ENCODE data around the gene RELL1.

RELL1 gene

DNA sequence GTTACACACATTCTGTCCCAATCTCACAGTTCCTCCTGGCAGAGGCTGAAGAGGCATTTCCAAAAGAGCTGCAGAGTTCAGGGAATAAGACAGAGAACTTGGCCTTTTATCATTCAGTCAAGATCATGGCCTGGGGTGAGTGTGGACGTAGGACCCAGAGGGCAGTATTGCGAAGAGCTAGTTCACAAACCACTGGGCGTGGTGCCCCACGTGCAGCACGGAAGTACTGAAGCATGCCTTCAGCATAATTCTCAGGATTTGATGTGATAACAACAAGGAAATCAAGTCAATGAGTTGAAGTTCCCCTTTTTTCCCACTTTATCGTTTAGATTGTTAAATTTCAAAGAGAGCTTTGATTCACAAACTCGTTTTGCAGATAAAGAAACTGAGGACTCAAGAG, 117.7 kb downstream of the RELL1 start:
- H3K9me3 ChIP-seq (ENCODE audit: control insufficient read depth, insufficient read depth, low read length), result no peaks in the 10 kb centered on the region
- no peak overlapping the region for H3K27ac ChIP-seq (ENCODE audit: low read depth, low read length)
- H3K79me2 ChIP-seq (ENCODE audit: control insufficient read depth, low read length), result no peaks in the 10 kb centered on the region
- no peak overlapping the region for H3K4me2 ChIP-seq (ENCODE audit: low read length)
- H3K4me1 ChIP-seq (ENCODE audit: control insufficient read depth, low read length), result no peaks in the 10 kb centered on the region
- no peaks in the 10 kb centered on the region for H4K20me1 ChIP-seq (ENCODE audit: control insufficient read depth, insufficient read depth, low read depth, low read length)
- no peak for TF ChIP-seq EZH2phosphoT487 (IDR thresholded peaks at IDR 0.05; ENCODE audit: borderline replicate concordance, low read length)
- TF ChIP-seq, protein P1, sequence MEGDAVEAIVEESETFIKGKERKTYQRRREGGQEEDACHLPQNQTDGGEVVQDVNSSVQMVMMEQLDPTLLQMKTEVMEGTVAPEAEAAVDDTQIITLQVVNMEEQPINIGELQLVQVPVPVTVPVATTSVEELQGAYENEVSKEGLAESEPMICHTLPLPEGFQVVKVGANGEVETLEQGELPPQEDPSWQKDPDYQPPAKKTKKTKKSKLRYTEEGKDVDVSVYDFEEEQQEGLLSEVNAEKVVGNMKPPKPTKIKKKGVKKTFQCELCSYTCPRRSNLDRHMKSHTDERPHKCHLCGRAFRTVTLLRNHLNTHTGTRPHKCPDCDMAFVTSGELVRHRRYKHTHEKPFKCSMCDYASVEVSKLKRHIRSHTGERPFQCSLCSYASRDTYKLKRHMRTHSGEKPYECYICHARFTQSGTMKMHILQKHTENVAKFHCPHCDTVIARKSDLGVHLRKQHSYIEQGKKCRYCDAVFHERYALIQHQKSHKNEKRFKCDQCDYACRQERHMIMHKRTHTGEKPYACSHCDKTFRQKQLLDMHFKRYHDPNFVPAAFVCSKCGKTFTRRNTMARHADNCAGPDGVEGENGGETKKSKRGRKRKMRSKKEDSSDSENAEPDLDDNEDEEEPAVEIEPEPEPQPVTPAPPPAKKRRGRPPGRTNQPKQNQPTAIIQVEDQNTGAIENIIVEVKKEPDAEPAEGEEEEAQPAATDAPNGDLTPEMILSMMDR (IDR thresholded peaks at IDR 0.05; ENCODE audit: low read depth, low read length, poor library complexity, severe bottlenecking), result no peak
- H3K36me3 ChIP-seq (ENCODE audit: control insufficient read depth, low read length), result no peaks in the 10 kb centered on the region
- H3K27me3 ChIP-seq (ENCODE audit: control insufficient read depth, low read length), result no peaks in the 10 kb centered on the region
- no peak overlapping the region for H3K4me3 ChIP-seq (ENCODE audit: low read length)
- H3F3A ChIP-seq (ENCODE audit: control insufficient read depth, insufficient read depth), result no peaks in the 10 kb centered on the region
- no peaks in the 10 kb centered on the region for H3K9me2 ChIP-seq (replicated peaks; ENCODE audit: control insufficient read depth, low read length)

DNA sequence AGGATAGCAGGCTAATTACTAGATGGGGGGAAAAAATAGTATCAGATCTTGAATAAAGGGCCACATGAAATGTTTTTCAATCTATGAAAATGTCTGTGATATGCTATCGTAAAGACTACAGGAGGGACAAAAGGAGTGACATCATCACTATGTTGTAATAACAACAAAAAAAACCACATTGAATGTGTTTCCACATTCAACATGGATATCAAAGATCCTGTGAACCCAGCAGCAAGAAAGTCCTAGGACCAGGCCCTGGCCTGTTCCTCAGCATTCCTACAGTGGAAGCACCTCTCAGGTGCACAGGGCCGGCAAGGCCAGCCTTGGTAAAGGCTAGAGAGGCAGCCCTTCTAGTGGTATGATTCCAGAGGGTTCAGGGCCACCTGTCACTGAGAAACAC, 118.3 kb downstream of the RELL1 start:
- Histone ChIP-seq H3K4me1 (ENCODE audit: control insufficient read depth, low read length) (no peaks in the 10 kb centered on the region), H3K36me3 (ENCODE audit: control insufficient read depth, low read length) (no peaks in the 10 kb centered on the region), H3K27ac (ENCODE audit: low read depth, low read length) (no peak overlapping the region), H3K4me3 (ENCODE audit: low read length) (no peak overlapping the region), H3K27me3 (ENCODE audit: control insufficient read depth, low read length) (no peaks in the 10 kb centered on the region), H4K20me1 (ENCODE audit: control insufficient read depth, insufficient read depth, low read depth, low read length) (no peaks in the 10 kb centered on the region), H3K4me2 (ENCODE audit: low read length) (no peak overlapping the region), H3K9me3 (ENCODE audit: control insufficient read depth, insufficient read depth, low read length) (no peaks in the 10 kb centered on the region), H3F3A (ENCODE audit: control insufficient read depth, insufficient read depth) (no peaks in the 10 kb centered on the region), H3K9me2 (replicated peaks; ENCODE audit: control insufficient read depth, low read length) (no peaks in the 10 kb centered on the region), H3K79me2 (ENCODE audit: control insufficient read depth, low read length) (no peaks in the 10 kb centered on the region)
- TF ChIP-seq, protein P1 (IDR thresholded peaks at IDR 0.05; ENCODE audit: low read depth, low read length, poor library complexity, severe bottlenecking), result no peak
- TF ChIP-seq EZH2phosphoT487 (IDR thresholded peaks at IDR 0.05; ENCODE audit: borderline replicate concordance, low read length), result no peak

DNA sequence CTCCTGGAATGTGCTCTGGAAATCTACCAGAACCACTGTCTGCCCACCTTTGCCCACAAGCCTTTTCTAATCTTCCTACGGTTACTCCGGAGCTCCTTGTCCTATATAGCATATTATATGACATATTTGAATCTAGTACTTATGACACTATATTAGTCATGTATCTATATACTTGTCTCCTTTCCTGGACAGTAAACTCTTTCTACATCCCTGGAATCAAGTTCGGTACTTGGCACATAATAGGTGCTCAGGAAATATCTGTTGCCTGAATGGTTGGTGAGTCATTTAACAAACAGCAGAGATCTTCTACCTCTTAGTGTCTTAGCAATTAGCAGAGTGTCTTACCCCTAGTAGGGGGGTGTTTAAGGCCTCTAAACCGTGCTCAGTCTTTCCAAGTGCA, 123.6 kb downstream of the RELL1 start:
- Histone ChIP-seq H3K79me2 (ENCODE audit: control insufficient read depth, low read length) (no peaks in the 10 kb centered on the region), H3K9me2 (replicated peaks; ENCODE audit: control insufficient read depth, low read length) (no peaks in the 10 kb centered on the region), H3K9me3 (ENCODE audit: control insufficient read depth, insufficient read depth, low read length) (no peaks in the 10 kb centered on the region), H3K27ac (ENCODE audit: low read depth, low read length) (no peak overlapping the region), H3K4me2 (ENCODE audit: low read length) (no peak overlapping the region), H3K4me1 (ENCODE audit: control insufficient read depth, low read length) (no peaks in the 10 kb centered on the region), H3F3A (ENCODE audit: control insufficient read depth, insufficient read depth) (no peaks in the 10 kb centered on the region), H3K27me3 (ENCODE audit: control insufficient read depth, low read length) (no peaks in the 10 kb centered on the region), H4K20me1 (ENCODE audit: control insufficient read depth, insufficient read depth, low read depth, low read length) (no peaks in the 10 kb centered on the region), H3K36me3 (ENCODE audit: control insufficient read depth, low read length) (no peaks in the 10 kb centered on the region), H3K4me3 (ENCODE audit: low read length) (no peak overlapping the region)
- no peak for TF ChIP-seq EZH2phosphoT487 (IDR thresholded peaks at IDR 0.05; ENCODE audit: borderline replicate concordance, low read length)
- TF ChIP-seq, protein P1 (IDR thresholded peaks at IDR 0.05; ENCODE audit: low read depth, low read length, poor library complexity, severe bottlenecking), result no peak

DNA sequence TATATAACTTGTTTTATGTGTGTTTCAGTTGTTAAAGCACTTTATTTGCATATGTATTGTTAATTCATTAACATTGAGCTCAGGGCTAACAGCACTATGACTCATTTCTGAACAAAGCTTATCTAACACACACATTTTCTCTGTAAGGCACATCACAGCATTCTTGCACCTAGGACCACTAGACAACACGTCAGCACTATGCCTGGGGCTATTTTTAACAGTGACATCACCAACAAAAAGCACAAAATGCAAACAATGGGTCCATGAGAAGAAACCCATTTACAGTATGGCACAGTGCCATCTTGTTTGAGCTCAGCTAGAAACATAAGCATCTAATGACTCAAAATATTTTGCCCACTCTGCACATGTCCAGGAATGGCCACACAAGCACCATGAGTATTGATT, 124.4 kb downstream of the RELL1 start:
- Histone ChIP-seq H3K4me1 (ENCODE audit: control insufficient read depth, low read length) (no peaks in the 10 kb centered on the region), H3K27ac (ENCODE audit: low read depth, low read length) (no peak overlapping the region), H3K9me3 (ENCODE audit: control insufficient read depth, insufficient read depth, low read length) (no peaks in the 10 kb centered on the region), H3F3A (ENCODE audit: control insufficient read depth, insufficient read depth) (no peaks in the 10 kb centered on the region), H3K27me3 (ENCODE audit: control insufficient read depth, low read length) (no peaks in the 10 kb centered on the region), H4K20me1 (ENCODE audit: control insufficient read depth, insufficient read depth, low read depth, low read length) (no peaks in the 10 kb centered on the region), H3K36me3 (ENCODE audit: control insufficient read depth, low read length) (no peaks in the 10 kb centered on the region), H3K9me2 (replicated peaks; ENCODE audit: control insufficient read depth, low read length) (no peaks in the 10 kb centered on the region), H3K79me2 (ENCODE audit: control insufficient read depth, low read length) (no peaks in the 10 kb centered on the region), H3K4me2 (ENCODE audit: low read length) (no peak overlapping the region), H3K4me3 (ENCODE audit: low read length) (no peak overlapping the region)
- TF ChIP-seq, protein P1 (IDR thresholded peaks at IDR 0.05; ENCODE audit: low read depth, low read length, poor library complexity, severe bottlenecking), result no peak
- TF ChIP-seq EZH2phosphoT487 (IDR thresholded peaks at IDR 0.05; ENCODE audit: borderline replicate concordance, low read length), result no peak
